MCF 10A (cell line): ENCODE data around the gene PFKFB3. TPM values are rescaled to one million over a fixed set of nuclear protein-coding genes. Genes with fewer than 3 reads are reported as not detected.

Experiments used
- BruUV-seq: library from RNA; stranded (reverse); fragments of 400-500 nt; replicated peaks from 2 replicates; lab custom pipeline; 2021; lab: Mats Ljungman, UMichigan
- CTCF ChIA-PET: fragments of 300-600 bp; sonication (Branson Sonifier 250); formaldehyde crosslinking; extraction: SDS; loops from one replicate; lab custom pipeline; 2021; ENCODE audit warnings: antibody characterized with exemption, inconsistent platforms; lab: Yijun Ruan, JAX
- POLR2A ChIA-PET: fragments of 300-600, 350-650 bp; sonication (Branson Sonifier 250); formaldehyde crosslinking; extraction: SDS; loops from one replicate; lab custom pipeline; 2020; ENCODE audit warnings: antibody characterized with exemption, inconsistent platforms; lab: Yijun Ruan, JAX
- DNase-seq: peaks from one replicate; pipeline ENCODE4 v3.0.0-alpha.2; 2018; ENCODE audit not compliant: unreplicated experiment
- H3K27ac Mint-ChIP-seq: one replicate; pipeline ENCODE4 v1.8.0; 2022; ENCODE audit warnings: mild to moderate bottlenecking, low read depth, mixed read lengths; ENCODE audit not compliant: unreplicated experiment
- H3K27me3 Mint-ChIP-seq: one replicate; pipeline ENCODE4 v1.8.0; 2022; ENCODE audit warnings: mixed read lengths; ENCODE audit not compliant: insufficient read depth, unreplicated experiment
- H3K36me3 Mint-ChIP-seq: one replicate; pipeline ENCODE4 v1.8.0; 2022; ENCODE audit warnings: mild to moderate bottlenecking, moderate library complexity, mixed read lengths; ENCODE audit not compliant: insufficient read depth, unreplicated experiment
- H3K4me1 Mint-ChIP-seq: one replicate; pipeline ENCODE4 v1.8.0; 2022; ENCODE audit warnings: mixed read lengths; ENCODE audit not compliant: insufficient read depth, unreplicated experiment
- H3K4me3 Mint-ChIP-seq: one replicate; pipeline ENCODE4 v1.8.0; 2022; ENCODE audit warnings: mild to moderate bottlenecking, moderate library complexity, mixed read lengths; ENCODE audit not compliant: unreplicated experiment
- H3K9me3 Mint-ChIP-seq: one replicate; pipeline ENCODE4 v1.8.0; 2022; ENCODE audit warnings: mixed read lengths; ENCODE audit not compliant: unreplicated experiment
- CTCF ChIP-seq: fragments of 200-600 bp; IDR thresholded peaks from one replicate; pipeline ENCODE4 v1.8.0; 2022; ENCODE audit warnings: antibody characterized with exemption, mild to moderate bottlenecking; ENCODE audit not compliant: unreplicated experiment
- intact Hi-C: fragments of 100-400 bp; cut with micrococcal nuclease; formaldehyde crosslinking; loops from 2 replicates; pipeline ENCODE4 v1.14.1; 2022
- total RNA-seq: library from RNA; stranded (reverse); gene quantifications from 2 replicates; pipeline ENCODE4 v1.2.3, GENCODE V29; 2022

The PFKFB3 gene
- total RNA-seq, 1 experiment from 2014 or later = 15.8 TPM

- no peak overlapping the region for H3K27ac Mint-ChIP-seq
- H3K9me3 Mint-ChIP-seq = no peaks in the 10 kb centered on the region
- no peaks in the 10 kb centered on the region for H3K27me3 Mint-ChIP-seq
- no peak for TF ChIP-seq CTCF
- BruUV-seq = no TSS peak
- ChIA-PET POLR2A (no interaction called here), CTCF (interaction anchor here (0.6 to 0.8 kb wide), 3 partner anchors 22 to 170 kb away, joined by 3 to 4 read pairs (median 3); no protein-coding TSS in a partner anchor)
- no peak for DNase-seq
- intact Hi-C loops = no loop called here
- peaks cover 44% of the 10 kb centered on the region for H3K36me3 Mint-ChIP-seq
- H3K4me1 Mint-ChIP-seq = no peaks in the 10 kb centered on the region
- H3K4me3 Mint-ChIP-seq = no peak overlapping the region
Measured at GRCh38 chr10:6231730-6232129, 29.0 kb downstream of the PFKFB3 start.

- Mint-ChIP-seq H3K27ac (no peak overlapping the region), H3K27me3 (no peaks in the 10 kb centered on the region), H3K9me3 (no peaks in the 10 kb centered on the region), H3K4me3 (no peak overlapping the region), H3K36me3 (peaks cover 44% of the 10 kb centered on the region), H3K4me1 (no peaks in the 10 kb centered on the region)
- BruUV-seq = no TSS peak
- TF ChIP-seq CTCF = no peak
- ChIA-PET CTCF (interaction anchor here (0.6 to 0.8 kb wide), 2 partner anchors 21 to 170 kb away, joined by 3 to 4 read pairs; no protein-coding TSS in a partner anchor), POLR2A (no interaction called here)
- intact Hi-C loops = no loop called here
- no peak for DNase-seq
Measured at GRCh38 chr10:6232225-6232807, 29.6 kb downstream of the PFKFB3 start.

- TF ChIP-seq CTCF = no peak
- Mint-ChIP-seq H3K4me1 (no peaks in the 10 kb centered on the region), H3K9me3 (no peaks in the 10 kb centered on the region), H3K27me3 (no peaks in the 10 kb centered on the region), H3K4me3 (no peak overlapping the region), H3K36me3 (peaks cover 39% of the 10 kb centered on the region), H3K27ac (no peak overlapping the region)
- CTCF ChIA-PET = interaction anchor here (0.8 kb wide), 1 partner anchor 169 kb away, joined by 4 read pairs; no protein-coding TSS in a partner anchor
- no peak for DNase-seq
- intact Hi-C loops = no loop called here
- POLR2A ChIA-PET = interaction anchor here (0.7 to 1.3 kb wide), 2 partner anchors 13 to 70 kb away, joined by 3 read pairs; no protein-coding TSS in a partner anchor
- no TSS peak for BruUV-seq
Measured at GRCh38 chr10:6232846-6233724, 30.4 kb downstream of the PFKFB3 start.

GRCh38 chr10:6233725-6234277 lies 31.1 kb downstream of the PFKFB3 start:
- CTCF ChIA-PET = no interaction called here
- intact Hi-C loops = no loop called here

More at GRCh38 chr10:6233725-6234277, 31.1 kb downstream of the PFKFB3 start:
- Mint-ChIP-seq H3K4me3 (no peak overlapping the region), H3K4me1 (peaks cover 2% of the 10 kb centered on the region), H3K27me3 (no peaks in the 10 kb centered on the region), H3K27ac (no peak overlapping the region), H3K9me3 (no peaks in the 10 kb centered on the region), H3K36me3 (peaks cover 39% of the 10 kb centered on the region)
- DNase-seq = no peak
- POLR2A ChIA-PET = interaction anchor here (0.7 to 1.3 kb wide), 2 partner anchors 14 to 70 kb away, joined by 3 read pairs; no protein-coding TSS in a partner anchor
- TF ChIP-seq CTCF = no peak
- no TSS peak for BruUV-seq
